Sigmoid colon (tissue), 4 donors: Measurements from ENCODE around the gene UGCG.

Experiments
- POLR2A ChIP-seq, 2 donors: fragments of 450-650 bp; IDR thresholded peaks; one replicate each; pipeline ENCODE4 v1.6.1; 2016; ENCODE audit warnings: antibody characterized with exemption in 2 of 2, mild to moderate bottlenecking in 2 of 2, moderate library complexity in 2 of 2
- POLR2AphosphoS5 ChIP-seq, 4 donors: sonication (generic); formaldehyde crosslinking; IDR thresholded peaks; one replicate each; pipeline ENCODE4 v1.6.1; 2017; ENCODE audit warnings: antibody characterized with exemption in 4 of 4

GRCh38 chr9:111969622-111970021, 73.0 kb downstream of the UGCG start:
- TF ChIP-seq POLR2A (IDR thresholded peaks at IDR 0.05) (no peak), POLR2AphosphoS5 (IDR thresholded peaks at IDR 0.05) (no peak)
